NCI-H1092 (cell line): ENCODE data around the gene DDX39B.
"Not testable (repeated sequence)": the region's sequence is repeated elsewhere in the genome, so short reads cannot be mapped to it uniquely, and the experiment has no call there.

Experiments
- DNase-seq: peaks from one replicate; lab custom pipeline; 2025; lab: John Stamatoyannopoulos, UW

The DDX39B gene

DNA sequence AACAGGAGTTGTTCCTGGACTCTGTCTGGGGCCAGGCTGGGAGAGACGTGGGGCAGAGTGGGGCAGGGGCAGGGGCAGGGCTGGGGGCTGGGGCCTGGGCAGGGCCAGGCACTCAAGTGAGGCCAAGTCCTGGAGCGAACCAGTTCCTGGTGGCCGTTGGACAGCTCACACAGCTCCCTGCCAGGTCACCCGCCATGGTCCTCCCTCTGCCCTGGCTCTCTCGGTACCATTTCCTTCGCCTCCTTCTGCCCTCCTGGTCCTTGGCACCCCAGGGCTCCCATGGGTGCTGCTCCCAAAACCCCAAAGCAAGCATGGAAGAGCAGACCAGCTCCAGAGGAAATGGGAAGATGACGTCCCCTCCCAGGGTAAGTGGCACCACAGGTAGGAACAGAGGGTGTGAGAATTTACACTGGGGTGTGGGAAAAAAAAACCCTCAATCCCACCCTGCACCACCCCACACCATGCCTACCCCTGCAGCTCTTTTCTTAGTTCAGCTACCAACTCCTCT lies 12.9 kb downstream of the DDX39B start, which contains the start of gene MCCD1:
MCCD1 (plus strand) TSS at position 142 of the 508 bp plus-strand sequence; CDS start at position 195, 53 bp downstream.
- no peak for DNase-seq

DNA sequence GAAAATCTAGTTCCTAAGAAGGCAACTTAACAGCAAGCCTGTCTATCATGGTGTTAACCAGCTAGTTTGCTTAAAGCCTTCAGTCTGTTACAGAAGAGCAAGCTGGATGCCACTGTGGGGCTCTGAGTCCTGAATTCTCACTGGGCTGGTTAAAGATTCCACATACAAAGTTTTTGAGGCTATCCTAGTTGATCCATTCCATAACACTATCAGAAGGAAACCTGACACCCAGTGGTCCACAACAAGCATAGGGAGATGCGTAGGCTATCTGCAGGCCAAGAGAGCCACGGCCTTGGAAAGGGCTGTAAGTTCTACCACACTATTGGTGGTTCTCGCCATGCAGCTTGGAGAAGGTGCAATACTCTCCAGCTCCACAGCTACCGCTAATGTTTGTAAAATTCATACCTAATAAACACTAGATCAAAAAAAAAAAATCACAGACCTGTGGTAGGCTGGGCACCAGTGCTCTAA lies 13.5 kb downstream of the DDX39B start:
- DNase-seq: no peak

DNA sequence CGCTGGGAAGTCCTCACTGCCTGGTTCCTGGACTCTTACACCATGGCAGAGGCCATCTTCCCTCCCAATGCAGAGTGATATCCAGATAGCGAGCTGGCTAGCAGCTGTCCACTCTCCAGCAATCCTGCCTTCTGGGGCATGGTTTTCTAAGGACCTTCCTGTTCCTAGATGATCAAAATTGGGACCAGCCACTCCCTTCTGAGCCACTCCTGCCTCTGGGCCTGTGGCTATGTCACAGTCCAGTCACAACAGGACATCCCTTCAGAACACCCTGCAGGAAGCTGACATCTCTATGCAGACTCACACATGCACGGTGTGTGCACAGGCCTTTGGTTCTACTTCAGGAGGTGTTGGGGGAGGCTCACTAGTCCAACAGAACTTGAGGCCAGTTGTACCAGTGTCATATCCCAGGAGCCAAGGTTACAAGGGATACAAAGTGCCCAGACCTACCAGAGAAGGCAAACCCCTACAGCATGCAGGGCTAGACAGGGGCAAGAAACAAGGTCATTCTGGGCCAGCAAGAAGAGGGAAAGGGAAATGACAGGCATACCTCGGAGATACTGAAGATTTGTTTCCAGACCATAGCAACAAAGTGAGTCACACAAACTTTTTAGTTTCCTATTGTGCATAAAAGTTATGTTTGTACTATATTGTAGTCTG lies 15.7 kb downstream of the DDX39B start:
- DNase-seq: no peak

DNA sequence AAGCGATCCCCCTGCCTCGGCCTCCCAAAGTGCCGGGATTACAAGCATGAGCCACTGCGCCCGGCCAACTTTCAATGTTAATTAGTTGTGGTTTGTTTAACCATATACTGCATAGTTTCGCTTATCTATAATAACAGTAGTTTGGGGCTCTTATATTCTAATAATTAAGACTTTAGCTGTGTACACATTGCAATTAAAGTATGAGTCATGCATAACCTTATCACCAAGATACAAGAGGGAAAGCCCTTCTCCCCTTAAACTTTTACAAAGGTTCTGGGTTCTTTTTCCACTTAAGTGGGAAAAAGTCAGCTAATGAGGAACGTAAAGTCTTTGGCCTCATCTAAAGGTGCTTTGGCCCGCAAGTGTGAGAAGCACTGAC lies 16.3 kb downstream of the DDX39B start:
- DNase-seq: no peak

DNA sequence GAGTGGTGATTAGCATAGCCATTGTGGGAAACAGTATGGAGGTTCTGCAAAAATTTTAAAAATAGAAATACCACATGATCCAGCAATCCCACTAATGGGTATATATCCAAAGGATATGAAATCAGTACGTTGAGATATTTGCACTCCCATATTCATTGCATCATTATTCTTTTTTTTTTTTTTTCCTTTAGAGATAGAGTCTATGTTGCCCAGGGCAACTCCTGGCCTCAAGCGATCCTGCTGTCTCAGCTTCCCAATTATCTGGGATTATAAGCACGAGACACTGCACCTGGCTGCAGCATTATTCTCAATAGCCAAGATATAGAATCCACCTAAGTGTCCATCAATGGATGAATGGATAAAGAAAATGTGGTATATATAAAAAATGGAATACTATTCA lies 20.0 kb downstream of the DDX39B start:
- DNase-seq: no peak

DNA sequence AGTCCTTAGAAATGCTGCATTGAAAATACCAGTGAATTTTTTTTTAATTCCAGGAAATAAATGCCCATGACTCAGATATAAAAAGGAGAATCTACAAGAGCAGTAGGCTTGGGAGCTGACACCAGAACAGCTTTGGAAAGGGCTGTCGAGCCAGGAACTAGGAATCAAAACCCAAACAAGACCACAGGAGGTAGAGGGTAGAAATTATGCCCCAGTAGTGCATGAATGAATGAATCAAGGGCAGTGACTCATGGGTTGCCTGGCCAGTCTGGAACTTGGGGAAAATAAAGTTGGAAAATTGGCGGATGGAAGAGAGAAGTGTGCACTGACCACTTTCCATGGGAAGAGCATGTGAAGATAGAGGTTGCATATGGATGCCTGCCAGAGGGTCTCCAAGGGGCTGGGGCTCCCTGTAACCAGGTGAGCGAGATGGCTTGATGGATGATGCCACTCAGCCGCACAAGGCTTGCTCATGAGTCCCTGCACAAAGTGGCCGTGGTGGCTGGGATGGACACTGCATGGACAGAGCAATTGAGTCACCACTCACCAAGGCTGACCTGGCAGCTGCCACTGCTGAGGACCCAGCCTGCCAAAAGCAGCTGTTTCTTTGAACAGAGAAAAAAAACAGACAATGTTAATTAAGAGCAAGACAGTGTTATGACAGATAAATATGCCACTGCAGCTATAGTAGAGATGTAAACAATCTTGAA lies 28.2 kb downstream of the DDX39B start:
- no peak for DNase-seq

DNA sequence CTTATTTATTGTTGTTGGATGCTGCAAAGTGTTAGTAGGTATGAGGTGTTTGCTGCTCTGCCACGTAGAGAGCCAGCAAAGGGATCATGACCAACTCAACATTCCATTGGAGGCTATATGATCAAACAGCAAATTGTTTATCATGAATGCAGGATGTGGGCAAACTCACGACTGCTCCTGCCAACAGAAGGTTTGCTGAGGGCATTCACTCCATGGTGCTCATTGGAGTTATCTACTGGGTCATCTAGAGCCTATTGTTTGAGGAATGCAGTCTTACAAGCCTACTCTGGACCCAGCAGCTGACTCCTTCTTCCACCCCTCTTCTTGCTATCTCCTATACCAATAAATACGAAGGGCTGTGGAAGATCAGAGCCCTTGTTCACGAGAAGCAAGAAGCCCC lies 31.8 kb downstream of the DDX39B start:
- DNase-seq: no peak

DNA sequence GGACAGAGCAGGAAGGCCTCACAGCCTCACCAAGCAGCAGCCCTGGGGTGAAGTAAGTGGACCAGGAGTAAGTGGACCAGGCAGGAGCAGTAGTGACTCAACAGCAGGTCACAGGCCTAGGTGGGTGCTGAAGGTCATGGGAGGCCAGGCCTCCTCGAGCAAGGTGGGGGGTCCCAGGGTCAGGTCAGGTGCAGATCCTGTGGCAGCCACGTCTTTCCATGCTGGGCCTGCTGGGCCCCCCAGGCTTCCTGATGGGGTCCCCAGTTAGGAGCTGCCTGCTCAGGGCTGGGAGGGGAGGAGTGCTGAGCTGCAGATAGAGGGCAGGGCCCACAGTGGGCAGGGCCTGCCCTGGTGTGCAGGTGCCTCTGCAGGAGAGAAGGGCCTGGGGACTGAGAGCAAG lies 32.8 kb downstream of the DDX39B start:
- DNase-seq: not testable (repeated sequence)

DNA sequence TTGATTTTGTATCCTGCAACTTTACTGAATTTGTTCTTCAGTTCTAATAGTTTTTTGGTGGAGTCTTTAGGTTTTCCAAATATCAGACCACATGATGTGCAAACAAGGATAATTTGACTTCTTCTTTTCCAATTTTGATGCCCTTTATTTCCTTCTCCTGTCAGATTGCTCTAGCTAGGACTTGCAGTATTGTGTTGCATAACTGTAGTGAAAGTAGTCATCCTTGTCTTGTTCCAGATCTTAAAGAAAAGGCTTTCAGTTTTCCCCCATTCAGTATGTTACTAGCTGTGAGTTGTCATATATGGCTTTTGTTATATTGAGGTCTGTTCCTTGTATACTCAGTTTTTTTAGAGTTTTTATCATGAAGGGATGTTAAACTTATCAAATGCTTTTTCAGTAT lies 39.2 kb downstream of the DDX39B start:
- no peak for DNase-seq

DNA sequence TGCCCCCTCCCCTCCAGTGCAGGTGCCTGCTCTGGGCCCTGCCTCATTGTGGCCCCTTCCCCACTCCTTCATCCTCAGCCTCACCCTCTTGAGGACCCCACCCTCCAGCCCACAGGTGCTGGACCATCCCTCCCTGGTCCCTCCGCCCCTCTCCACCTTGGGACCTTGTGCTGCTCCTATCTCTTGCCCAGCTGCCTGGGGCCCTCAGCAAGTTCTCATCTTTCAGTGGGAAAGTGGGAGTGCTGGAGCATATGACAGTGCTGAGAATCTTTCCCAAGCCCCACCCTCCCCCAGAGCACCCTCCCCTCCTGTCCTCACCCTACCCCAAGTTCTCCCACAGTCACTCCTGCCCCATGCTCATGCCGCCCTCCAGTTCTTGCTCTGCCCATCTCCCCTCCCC lies 42.2 kb downstream of the DDX39B start:
- not testable (repeated sequence) for DNase-seq

DNA sequence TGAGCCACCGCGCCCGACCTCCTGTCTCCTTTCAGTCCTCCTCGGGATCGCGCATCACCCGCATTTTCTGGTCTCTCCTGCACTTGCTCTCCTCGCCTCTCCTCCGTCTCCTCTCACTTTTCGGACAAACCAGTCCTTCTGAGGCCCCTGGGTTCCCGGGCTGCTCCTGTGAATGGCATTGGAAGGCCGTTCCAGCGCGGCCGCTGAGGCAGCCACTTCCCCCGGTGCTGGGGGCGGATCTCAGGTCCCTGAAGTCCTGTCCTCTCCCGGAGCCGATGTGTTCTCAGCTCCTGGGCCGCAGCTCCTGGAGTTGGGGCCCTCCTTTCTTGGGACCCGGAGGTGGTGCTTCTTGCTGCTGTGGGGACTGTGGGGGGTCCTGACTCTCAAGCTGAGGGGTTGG lies 43.1 kb downstream of the DDX39B start:
- DNase-seq: no peak

DNA sequence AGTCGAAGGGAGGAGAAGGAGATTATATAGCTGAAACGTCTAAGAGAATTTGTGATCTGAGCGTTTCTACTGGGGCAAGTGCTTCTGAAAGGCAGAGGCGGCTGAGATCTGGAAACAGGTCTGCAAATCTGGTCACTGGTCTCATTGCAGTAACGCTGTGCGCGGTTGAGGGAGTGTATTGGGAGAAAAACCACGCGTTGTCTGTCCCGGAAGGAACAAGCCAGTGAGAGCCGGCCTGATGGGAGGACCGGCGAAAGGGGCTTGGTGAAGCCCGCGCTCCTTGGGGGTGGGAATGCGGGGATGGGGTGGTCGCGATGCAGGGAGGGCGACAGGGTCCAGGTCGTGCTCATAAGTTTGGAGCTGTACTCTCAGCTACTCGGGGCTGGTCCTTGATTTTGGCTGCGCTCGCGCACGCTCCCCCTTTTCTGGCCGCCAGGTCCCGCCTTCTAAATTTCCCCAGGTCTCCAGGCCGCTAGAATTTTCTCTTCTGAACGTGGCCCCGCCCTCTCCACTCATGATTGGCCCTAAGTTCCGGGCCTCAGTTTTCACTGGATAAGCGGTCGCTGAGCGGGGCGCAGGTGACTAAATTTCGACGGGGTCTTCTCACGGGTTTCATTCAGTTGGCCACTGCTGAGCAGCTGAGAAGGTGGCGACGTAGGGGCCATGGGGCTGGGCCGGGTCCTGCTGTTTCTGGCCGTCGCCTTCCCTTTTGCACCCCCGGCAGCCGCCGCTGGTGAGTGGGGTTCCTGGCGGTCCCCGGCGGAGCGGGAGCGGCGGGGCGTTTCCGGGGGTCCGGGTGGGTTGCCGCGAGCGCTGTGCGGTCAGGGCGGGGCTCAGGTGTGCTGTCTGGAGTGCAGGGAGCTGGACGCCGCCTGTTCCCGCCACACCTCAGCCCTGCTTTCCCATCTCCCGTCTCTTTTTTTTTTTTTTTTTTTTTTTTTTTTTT lies 44.0 kb downstream of the DDX39B start, which contains the start of gene MICB:
MICB (plus strand) TSS at position 615 of the 946 bp plus-strand sequence; CDS start at position 664, 49 bp downstream.
- no peak for DNase-seq

DNA sequence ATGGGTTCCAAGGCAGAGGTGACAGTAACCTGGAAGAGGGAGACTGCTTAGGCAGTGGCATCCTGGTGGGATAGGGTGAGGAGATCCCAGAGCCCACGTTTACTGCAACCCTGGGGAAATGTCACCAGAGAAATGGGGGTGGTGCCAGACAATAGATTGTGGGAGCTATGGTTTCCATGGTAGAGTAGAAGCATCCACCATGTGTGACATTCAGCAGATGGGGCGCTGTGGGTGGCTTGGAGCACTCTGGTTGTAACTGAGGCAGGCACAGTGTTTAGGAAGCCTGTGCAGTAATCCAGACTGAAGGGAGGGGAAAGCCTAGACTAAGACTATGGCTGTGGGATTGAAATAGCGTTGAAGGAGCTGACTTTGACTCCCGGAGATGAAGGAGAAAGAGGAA lies 45.0 kb downstream of the DDX39B start:
- DNase-seq: not testable (repeated sequence)

DNA sequence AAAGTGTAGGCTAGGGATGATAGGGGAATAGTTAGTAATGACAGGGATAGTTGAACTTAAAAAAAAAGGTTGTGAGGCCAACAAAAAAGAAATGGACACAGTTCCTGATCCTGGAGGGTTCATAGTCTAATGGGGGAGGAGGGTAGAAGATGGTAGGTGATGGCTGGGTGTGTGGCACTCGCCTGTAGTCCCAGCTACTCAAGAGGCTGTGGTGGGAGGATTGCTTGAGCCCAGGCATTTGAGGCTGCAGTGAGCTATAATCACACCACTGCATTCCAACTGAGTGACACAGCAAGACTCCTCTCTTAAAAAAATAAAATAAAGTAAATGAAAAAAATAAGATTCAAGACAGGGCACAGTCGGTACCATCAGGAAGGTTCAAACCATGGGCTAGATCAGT lies 46.2 kb downstream of the DDX39B start:
- DNase-seq: no peak

DNA sequence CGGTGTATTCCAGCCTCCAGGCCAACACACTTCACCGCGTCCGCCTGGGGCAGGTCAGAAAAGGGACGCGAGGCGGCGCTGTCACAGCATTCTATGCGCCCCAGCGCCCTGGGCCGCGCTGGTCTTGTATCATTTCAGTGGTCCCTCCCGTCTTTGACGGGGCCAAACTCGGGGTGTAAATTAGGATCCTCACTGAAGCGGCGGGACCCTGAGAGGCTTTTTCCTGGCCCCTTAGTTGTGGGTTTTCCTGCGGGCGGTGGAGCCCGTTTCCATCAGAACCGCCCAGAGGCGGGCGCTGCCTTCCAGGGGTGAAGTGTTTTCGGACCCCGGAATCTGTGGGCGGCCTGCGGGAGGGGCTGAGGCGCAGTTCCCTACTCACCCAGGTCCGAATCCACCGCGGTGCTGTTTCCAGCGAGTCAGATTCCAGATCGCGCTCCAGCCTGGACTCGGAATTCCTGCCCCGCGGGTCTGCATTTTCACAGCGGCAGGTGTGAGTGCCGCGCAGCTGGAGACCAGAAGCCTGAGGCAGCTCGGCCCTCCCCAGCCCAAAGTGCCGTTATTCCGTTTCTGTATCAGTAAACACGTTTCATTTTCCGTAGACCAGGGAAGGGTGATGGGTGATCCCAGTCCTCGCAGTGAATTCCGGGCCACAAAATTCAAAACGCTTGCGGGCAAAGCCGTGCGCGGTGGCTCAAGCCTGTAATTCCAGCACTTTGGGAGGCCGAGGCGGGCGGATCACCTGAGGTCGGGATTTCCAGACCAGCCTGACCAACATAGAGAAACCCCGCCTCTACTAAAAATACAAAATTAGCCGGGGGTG lies 47.7 kb downstream of the DDX39B start:
- peak; percentile 19 for DNase-seq

DNA sequence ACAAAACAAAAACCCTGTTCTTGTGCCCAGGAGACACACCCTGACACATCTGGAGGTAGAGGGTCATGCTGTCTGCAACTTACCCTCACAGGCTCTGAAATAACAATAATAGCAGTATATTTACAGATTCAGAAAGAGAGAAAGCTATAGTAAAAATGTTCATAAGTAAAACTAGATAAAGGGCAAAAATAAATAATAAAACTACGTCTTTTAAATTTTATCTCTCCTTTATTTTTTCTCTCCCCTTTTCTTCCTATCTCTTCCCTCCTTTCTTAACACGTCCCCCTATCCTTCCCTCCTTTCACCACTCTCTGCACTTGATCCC lies 48.3 kb downstream of the DDX39B start:
- not testable (repeated sequence) for DNase-seq

DNA sequence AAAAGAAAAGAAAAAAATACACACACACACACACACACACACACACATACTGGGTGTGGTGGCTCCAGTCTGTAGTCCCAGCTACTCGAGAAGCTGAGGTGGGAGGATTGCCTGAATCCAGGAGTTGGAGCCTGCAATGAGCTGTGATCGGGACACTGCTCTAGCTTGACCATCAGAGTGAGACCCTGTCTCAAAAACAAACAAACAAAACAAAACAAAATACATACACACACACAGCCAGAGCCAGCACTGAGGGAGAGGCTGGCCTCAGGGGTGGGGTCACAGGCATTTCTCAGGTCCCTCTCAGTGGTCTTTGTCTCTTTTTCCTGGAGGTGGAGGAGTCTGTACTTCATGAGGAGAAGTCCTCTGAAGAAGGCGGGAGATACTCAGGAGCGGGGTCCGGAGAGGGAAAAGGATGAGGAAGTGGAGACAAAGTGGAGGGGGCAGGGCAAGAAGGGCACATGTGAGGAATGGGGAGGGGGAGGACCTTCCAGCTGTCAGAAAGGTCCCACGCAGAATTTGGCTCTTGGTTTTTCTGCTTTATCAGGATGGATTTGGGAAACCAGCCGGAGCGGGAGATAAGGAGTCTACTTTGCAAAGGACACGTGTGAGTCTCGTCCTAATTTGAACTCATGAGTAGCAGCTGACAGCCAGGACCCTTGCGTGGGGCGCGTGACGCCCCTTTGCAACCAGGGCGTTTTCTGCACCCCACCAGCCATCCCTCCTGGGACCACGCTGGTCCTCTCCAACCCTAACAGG lies 51.5 kb downstream of the DDX39B start:
- DNase-seq: no peak

DNA sequence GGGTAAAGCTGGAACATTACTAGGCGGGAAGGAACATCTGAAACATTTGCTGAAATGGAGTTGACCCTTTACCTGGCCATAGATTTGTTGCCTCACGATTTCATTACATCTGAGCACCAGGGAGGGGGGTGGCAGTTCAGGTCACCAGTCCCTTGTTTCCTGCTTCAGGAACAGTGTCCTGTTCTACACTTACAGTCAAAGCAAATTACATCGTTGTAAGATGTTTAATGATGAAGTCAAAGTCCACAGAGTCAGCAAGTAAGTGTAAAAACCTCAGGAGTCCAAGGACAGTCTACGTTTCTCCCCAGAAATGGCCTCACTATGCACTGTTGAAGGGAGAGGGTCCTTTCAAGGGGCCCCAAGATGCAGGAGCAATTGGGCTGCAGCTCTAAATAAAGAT lies 52.7 kb downstream of the DDX39B start:
- DNase-seq: no peak

DNA sequence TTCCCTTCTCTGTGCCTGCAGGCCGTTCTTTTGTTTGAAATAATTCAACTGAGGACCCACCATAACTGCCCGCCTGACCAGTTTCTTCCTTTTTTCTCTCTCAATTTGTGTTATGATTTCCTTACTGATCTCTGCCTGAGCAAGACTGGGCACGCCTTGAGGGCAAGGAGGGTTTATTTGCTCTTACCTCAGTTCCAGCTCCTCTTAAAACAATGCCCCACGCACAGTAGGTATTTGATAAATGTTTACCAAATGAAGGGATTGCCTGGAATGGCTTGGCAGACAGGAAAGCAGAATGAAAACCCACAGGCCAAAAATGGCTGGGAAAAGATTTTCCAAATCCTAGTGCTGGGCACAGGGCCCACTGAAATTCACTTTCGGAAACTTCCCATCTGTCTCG lies 54.1 kb downstream of the DDX39B start:
- DNase-seq: not testable (repeated sequence)

DNA sequence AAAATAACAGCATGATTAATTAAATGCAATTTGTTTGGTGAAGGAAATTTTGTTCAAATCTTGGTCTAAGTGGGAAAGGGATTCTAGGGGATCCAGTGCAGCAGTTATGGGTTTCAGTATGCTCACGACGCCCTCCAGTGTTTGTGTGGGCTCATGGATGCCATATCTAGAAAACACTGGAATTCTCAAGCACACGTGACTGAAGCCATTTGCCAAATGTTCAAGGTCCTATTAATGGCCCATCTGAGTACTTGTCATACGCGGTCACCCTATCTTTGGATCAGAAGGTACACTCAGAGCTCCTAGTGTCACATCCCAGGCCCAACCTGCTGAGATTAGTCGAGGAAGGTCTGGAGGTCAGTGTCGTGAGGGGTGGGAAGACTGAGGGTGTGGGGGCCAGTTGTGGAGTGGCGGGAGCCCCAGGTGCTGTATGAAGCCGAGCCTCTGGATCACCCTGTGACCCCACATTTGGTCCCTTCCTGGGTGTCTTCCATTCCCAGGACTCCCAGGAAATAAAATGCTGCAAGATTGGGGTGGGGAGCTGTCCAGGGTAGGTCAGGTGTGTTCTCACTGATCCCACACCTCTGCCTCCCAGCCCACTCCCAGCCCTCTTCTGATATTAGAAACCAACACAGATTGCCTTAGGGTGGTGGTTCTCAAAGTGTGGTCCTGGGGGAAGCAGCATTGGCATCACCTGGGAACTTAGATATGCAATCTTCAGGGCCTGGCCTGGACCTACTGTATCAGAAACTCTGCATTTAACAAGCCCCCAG lies 55.6 kb downstream of the DDX39B start:
- DNase-seq: not testable (repeated sequence)
